ENCODE data around the gene TYSND1. TPM values are rescaled to one million over a fixed set of nuclear protein-coding genes. Genes with fewer than 3 reads are reported as not detected.
A peak's percentile ranks its signal among the peaks of the same experiment; 100 is the strongest.

TYSND1 gene
- total RNA-seq, 4 donors from 2014 or later, result 6.9 to 13.4 (median 11.4) TPM

DNA sequence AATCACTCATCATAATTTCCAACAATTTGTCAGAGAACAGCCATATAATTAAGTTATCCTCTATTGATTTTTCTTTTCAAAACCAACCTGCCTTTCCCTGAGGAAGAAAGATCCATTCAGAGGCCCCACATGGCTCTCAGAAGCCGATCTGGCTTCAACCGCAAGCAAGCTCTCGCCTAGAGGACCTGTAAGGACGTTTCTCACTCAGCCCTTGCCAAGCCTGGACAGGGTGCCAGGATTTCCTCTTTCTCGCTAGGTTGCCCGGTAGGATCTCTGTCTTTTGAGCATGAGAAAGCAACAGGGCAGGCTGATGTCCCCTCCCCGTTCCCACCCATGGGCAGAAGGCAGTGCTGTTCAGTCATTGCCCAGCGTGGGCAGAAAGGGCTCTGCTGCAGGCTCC is 26.9 kb downstream of the TYSND1 start:
- WGBS, 2 donors (ENCODE audit: low coverage in 1 of 2), result 77 to 100% methylated on average over 4 to 6 of the region's 8 CpGs
- TF ChIP-seq, protein P1, sequence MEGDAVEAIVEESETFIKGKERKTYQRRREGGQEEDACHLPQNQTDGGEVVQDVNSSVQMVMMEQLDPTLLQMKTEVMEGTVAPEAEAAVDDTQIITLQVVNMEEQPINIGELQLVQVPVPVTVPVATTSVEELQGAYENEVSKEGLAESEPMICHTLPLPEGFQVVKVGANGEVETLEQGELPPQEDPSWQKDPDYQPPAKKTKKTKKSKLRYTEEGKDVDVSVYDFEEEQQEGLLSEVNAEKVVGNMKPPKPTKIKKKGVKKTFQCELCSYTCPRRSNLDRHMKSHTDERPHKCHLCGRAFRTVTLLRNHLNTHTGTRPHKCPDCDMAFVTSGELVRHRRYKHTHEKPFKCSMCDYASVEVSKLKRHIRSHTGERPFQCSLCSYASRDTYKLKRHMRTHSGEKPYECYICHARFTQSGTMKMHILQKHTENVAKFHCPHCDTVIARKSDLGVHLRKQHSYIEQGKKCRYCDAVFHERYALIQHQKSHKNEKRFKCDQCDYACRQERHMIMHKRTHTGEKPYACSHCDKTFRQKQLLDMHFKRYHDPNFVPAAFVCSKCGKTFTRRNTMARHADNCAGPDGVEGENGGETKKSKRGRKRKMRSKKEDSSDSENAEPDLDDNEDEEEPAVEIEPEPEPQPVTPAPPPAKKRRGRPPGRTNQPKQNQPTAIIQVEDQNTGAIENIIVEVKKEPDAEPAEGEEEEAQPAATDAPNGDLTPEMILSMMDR (IDR thresholded peaks at IDR 0.05), result no peak
- TF ChIP-seq POLR2AphosphoS5 (IDR thresholded peaks at IDR 0.05), result no peak
- Histone ChIP-seq H3K4me1 (peaks cover 0 to 8% (median 0%) of the 10 kb centered on the region in 3 donors), H3K27me3 (no peaks in the 10 kb centered on the region), H3K4me3 (no peak overlapping the region), H3K27ac (no peak overlapping the region), H3K9me3 (no peaks in the 10 kb centered on the region), H3K36me3 (peaks cover 0 to 85% of the 10 kb centered on the region in 2 donors)
- ATAC-seq, result no peak

DNA sequence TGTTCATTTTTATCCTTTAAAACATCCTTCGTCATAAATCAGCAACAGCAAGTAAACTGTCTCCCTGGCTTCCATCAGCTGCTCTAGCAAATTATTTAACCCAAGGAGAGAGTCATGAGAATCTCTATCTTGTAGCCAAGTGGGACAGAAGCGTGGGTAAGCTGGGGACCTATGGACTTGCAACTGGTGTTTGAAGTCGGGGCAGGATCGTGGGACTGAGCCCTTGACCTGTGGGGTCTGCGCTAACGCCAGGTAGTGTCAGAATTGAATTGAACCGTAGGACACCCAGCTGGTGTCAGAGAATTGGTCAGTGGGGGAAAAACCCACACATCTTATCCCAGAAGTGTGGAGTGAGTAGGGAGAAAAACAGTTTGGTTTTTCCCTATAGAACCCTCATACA is 27.3 kb downstream of the TYSND1 start:
- no peak overlapping the region for H3K4me3 ChIP-seq
- WGBS, 2 donors (ENCODE audit: low coverage in 1 of 2), result 94 to 100% methylated on average over 5 to 6 of the region's 7 CpGs
- no peaks in the 10 kb centered on the region for H3K27me3 ChIP-seq
- TF ChIP-seq POLR2A (IDR thresholded peaks at IDR 0.05), result no peak
- TF ChIP-seq EP300 (IDR thresholded peaks at IDR 0.05), result no peak
- no peak for TF ChIP-seq POLR2AphosphoS5 (IDR thresholded peaks at IDR 0.05)
- TF ChIP-seq, protein P1 (IDR thresholded peaks at IDR 0.05), result no peak
- no peak for ATAC-seq
- no peaks in the 10 kb centered on the region for H3K9me3 ChIP-seq
- H3K36me3 ChIP-seq, result peaks cover 0 to 89% of the 10 kb centered on the region in 2 donors
- no peak overlapping the region for H3K27ac ChIP-seq
- H3K4me1 ChIP-seq, result peaks cover 0 to 8% (median 0%) of the 10 kb centered on the region in 3 donors

DNA sequence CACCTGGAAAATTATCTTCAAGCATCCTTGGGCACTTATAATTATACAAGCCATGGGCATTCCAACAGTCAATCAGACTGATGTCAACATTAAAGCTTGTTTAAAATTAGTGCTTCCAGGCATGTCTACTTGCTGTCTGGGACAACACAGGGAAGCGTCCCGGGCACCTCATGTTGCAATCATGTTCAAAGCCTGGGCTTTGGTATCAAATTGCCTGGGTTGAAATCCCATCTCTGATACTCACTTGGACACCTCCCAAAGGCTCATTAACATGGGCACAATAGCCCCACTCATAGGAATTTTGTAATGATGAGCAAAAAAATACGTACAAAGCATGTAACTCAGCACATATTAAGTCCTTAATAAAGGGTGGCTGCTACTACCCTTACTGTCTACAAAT is 28.3 kb downstream of the TYSND1 start:
- TF ChIP-seq, protein P1 (IDR thresholded peaks at IDR 0.05), result no peak
- TF ChIP-seq EP300 (IDR thresholded peaks at IDR 0.05) (no peak), POLR2A (IDR thresholded peaks at IDR 0.05) (no peak), POLR2AphosphoS5 (IDR thresholded peaks at IDR 0.05) (no peak)
- ATAC-seq, result no peak
- no peaks in the 10 kb centered on the region for H3K9me3 ChIP-seq
- WGBS, 2 donors (ENCODE audit: low coverage in 1 of 2), result 70 to 83% methylated on average over 1 to 3 of the region's 3 CpGs
- no peak overlapping the region for H3K4me3 ChIP-seq
- peaks cover 0 to 8% (median 0%) of the 10 kb centered on the region in 3 donors for H3K4me1 ChIP-seq
- peaks cover 0 to 91% of the 10 kb centered on the region in 2 donors for H3K36me3 ChIP-seq
- H3K27ac ChIP-seq, result no peak overlapping the region
- H3K27me3 ChIP-seq, result no peaks in the 10 kb centered on the region

DNA sequence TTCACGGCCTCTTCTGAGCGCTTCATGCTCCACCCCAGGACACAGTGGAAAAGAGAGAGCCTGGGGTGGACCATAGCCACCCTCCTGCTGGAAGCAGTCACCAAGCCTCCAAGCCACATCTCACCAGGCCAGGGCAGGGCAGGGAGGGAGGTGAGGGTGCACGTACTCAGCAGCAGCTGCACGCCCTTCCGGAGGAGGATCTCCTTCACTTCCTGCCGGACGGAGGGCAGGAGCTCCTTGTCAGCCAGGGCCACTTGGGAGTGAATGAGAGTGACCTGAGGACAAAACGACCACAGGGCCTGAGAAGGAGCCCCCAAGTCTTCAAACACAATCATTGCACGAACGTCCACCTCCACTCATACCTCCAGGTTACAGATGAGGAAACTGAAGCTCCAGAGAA is 28.9 kb downstream of the TYSND1 start:
- WGBS, 2 donors (ENCODE audit: low coverage in 1 of 2), result 40% methylated on average over 1 of the region's 10 CpGs; no CpG with 5 or more reads in 1 of the 2 donors
- no peak overlapping the region for H3K27ac ChIP-seq
- H3K36me3 ChIP-seq, result peaks cover 0 to 91% of the 10 kb centered on the region in 2 donors
- no peak overlapping the region for H3K4me3 ChIP-seq
- no peak for TF ChIP-seq POLR2A (IDR thresholded peaks at IDR 0.05)
- no peak for TF ChIP-seq POLR2AphosphoS5 (IDR thresholded peaks at IDR 0.05)
- TF ChIP-seq, protein P1 (IDR thresholded peaks at IDR 0.05), result no peak
- TF ChIP-seq EP300 (IDR thresholded peaks at IDR 0.05), result no peak
- ATAC-seq, result no peak
- H3K4me1 ChIP-seq, result peaks cover 0 to 8% (median 0%) of the 10 kb centered on the region in 3 donors
- no peaks in the 10 kb centered on the region for H3K27me3 ChIP-seq
- H3K9me3 ChIP-seq, result no peaks in the 10 kb centered on the region

DNA sequence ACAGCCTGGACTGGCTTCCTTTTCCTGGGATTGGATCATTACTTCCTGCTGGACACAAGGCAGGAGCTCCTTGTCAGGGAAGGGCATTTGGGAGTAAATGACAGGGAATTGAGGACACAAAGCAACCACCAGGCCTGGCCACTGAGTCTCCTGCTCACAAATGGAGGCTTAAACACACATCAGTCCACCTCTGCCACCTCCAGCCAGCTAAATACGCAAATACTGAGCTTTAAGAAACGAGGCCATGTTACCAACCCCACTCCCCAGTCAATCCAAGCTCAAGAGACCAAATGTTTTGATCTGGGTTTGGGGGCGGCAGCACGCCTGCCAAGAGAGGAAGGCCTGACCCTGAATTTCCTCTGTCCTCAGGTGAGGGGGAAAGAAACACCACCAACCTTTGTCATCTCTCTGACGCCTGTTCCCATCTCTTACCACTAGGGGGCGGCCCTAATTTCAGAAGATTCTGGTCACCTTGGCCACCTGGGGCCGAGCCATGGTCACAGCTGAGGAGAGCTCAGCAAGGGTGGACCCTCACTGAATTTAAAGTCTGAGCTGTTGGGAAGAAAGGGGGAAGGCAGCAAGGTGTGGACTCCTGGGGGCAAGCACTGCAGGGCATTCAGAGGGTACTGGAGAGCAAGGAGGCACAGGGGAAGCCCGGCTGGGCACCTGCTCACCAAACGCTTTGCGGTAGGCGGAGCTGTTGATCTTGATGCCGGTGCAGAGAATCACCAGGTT is 30.4 kb downstream of the TYSND1 start:
- ATAC-seq, result peak; percentile 53
- no peaks in the 10 kb centered on the region for H3K9me3 ChIP-seq
- WGBS, 2 donors (ENCODE audit: low coverage in 1 of 2), result 14 to 36% methylated on average over 3 to 5 of the region's 12 CpGs
- TF ChIP-seq, protein P1 (IDR thresholded peaks at IDR 0.05), result peak; percentile 68 to 90 (median 78)
- TF ChIP-seq EP300 (IDR thresholded peaks at IDR 0.05) (no peak), POLR2AphosphoS5 (IDR thresholded peaks at IDR 0.05) (no peak), POLR2A (IDR thresholded peaks at IDR 0.05) (no peak)
- H3K4me3 ChIP-seq, result no peak overlapping the region
- H3K4me1 ChIP-seq, result peaks cover 0 to 8% (median 0%) of the 10 kb centered on the region in 3 donors
- no peaks in the 10 kb centered on the region for H3K27me3 ChIP-seq
- peaks cover 0 to 91% of the 10 kb centered on the region in 2 donors for H3K36me3 ChIP-seq
- no peak overlapping the region for H3K27ac ChIP-seq
